Tibial nerve (tissue), 4 donors: ENCODE measurements around the gene CDH4. TPM values are rescaled to one million over a fixed set of nuclear protein-coding genes. Genes with fewer than 3 reads are reported as not detected.

Source experiments
- DNase-seq, 2 donors: peaks; one replicate each; pipeline ENCODE4 v3.0.0-alpha.2; 2019; ENCODE audit warnings: low spot score in 2 of 2
- H3K27ac ChIP-seq, 4 donors: fragments of 200-600 bp; sonication (generic) in 3 of 4; one replicate each; pipeline ENCODE4 v1.5.1; 2017 to 2019; ENCODE audit warnings: mild to moderate bottlenecking in 1 of 4
- H3K27me3 ChIP-seq, 2 donors: fragments of 200-600 bp; sonication (generic) in 1 of 2; one replicate each; pipeline versions ENCODE4 v1.5.1 to v1.6.0; 2017 to 2019
- H3K36me3 ChIP-seq, 3 donors: fragments of 200-600 bp; sonication (generic); one replicate each; pipeline ENCODE4 v1.5.1; 2018 to 2019
- H3K4me1 ChIP-seq, 4 donors: fragments of 200-600 bp; sonication (generic) in 3 of 4; one replicate each; pipeline ENCODE4 v1.5.1; 2017 to 2019
- H3K4me3 ChIP-seq, 4 donors: fragments of 200-600 bp; sonication (generic) in 3 of 4; one replicate each; pipeline ENCODE4 v1.5.1; 2017 to 2019; ENCODE audit warnings: mild to moderate bottlenecking in 1 of 4, moderate library complexity in 1 of 4
- H3K9me3 ChIP-seq, 4 donors: fragments of 200-600 bp; sonication (generic) in 3 of 4; one replicate each; pipeline ENCODE4 v1.5.1; 2017 to 2019
- CTCF ChIP-seq, 5 experiments: fragments of 200-600 bp in 3 of 5; fragments of 450-650 bp in 2 of 5; sonication (generic) in 3 of 5; IDR thresholded peaks; one replicate each; pipeline ENCODE4 v1.5.1; 2016 to 2019; ENCODE audit warnings: antibody characterized with exemption in 5 of 5, mild to moderate bottlenecking in 3 of 5, moderate library complexity in 2 of 5
- EP300 ChIP-seq, 2 donors: sonication (generic); formaldehyde crosslinking; IDR thresholded peaks; one replicate each; pipeline ENCODE4 v1.6.1; 2017; ENCODE audit warnings: antibody characterized with exemption in 2 of 2, mild to moderate bottlenecking in 1 of 2
- POLR2A ChIP-seq, 2 donors: fragments of 450-650 bp; IDR thresholded peaks; one replicate each; pipeline ENCODE4 v1.6.1; 2017; ENCODE audit warnings: antibody characterized with exemption in 2 of 2, mild to moderate bottlenecking in 2 of 2, moderate library complexity in 2 of 2
- WGBS, 2 donors: methylation state at CpG; one replicate each; pipeline ENCODE4 v1.1.5; 2018; 5-methylcytosine and 5-hydroxymethylcytosine counted together
- total RNA-seq, 4 donors: library from RNA; depleted of rRNA; stranded (reverse); fragments of >200 nt; gene quantifications; one replicate each; pipeline ENCODE4 v1.1.0, GENCODE V29; 2016

CDH4 gene
- total RNA-seq, 4 donors from 2014 or later: 0.78 to 2.3 (median 1.0) TPM

- H3K27me3 ChIP-seq: no peaks in the 10 kb centered on the region
- no peak for TF ChIP-seq CTCF (IDR thresholded peaks at IDR 0.05)
- no peak for TF ChIP-seq POLR2A (IDR thresholded peaks at IDR 0.05)
- TF ChIP-seq EP300 (IDR thresholded peaks at IDR 0.05): no peak
- H3K27ac ChIP-seq: no peak overlapping the region
- H3K4me3 ChIP-seq: no peak overlapping the region
- 82 to 84% methylated on average over 10 of the region's 10 CpGs for WGBS, 2 donors
- H3K4me1 ChIP-seq: peaks cover 0 to under 1% (median 0%) of the 10 kb centered on the region in 4 donors
- DNase-seq: no peak
- H3K9me3 ChIP-seq: no peaks in the 10 kb centered on the region
- no peaks in the 10 kb centered on the region for H3K36me3 ChIP-seq
Observed at GRCh38 chr20:61493798-61494305, 241.8 kb downstream of the CDH4 start.

GRCh38 chr20:61494763-61495575 lies 242.9 kb downstream of the CDH4 start:
- no peak for DNase-seq
- Histone ChIP-seq H3K9me3 (no peaks in the 10 kb centered on the region), H3K27ac (no peak overlapping the region), H3K4me1 (no peaks in the 10 kb centered on the region), H3K27me3 (no peaks in the 10 kb centered on the region), H3K36me3 (no peaks in the 10 kb centered on the region), H3K4me3 (no peak overlapping the region)
- 84 to 87% methylated on average over 21 to 22 of the region's 22 CpGs for WGBS, 2 donors
- TF ChIP-seq CTCF (IDR thresholded peaks at IDR 0.05) (no peak), POLR2A (IDR thresholded peaks at IDR 0.05) (no peak), EP300 (IDR thresholded peaks at IDR 0.05) (no peak)

- Histone ChIP-seq H3K4me1 (no peaks in the 10 kb centered on the region), H3K27ac (no peak overlapping the region), H3K36me3 (no peaks in the 10 kb centered on the region), H3K9me3 (no peaks in the 10 kb centered on the region), H3K27me3 (no peaks in the 10 kb centered on the region), H3K4me3 (no peak overlapping the region)
- WGBS, 2 donors: 54 to 55% methylated on average over 5 of the region's 5 CpGs
- TF ChIP-seq EP300 (IDR thresholded peaks at IDR 0.05) (no peak), CTCF (IDR thresholded peaks at IDR 0.05) (no peak), POLR2A (IDR thresholded peaks at IDR 0.05) (no peak)
- DNase-seq: no peak
Observed at GRCh38 chr20:61497029-61497627, 245.1 kb downstream of the CDH4 start.

GRCh38 chr20:61499859-61500554 lies 247.9 kb downstream of the CDH4 start:
- no peak for DNase-seq
- Histone ChIP-seq H3K4me1 (no peaks in the 10 kb centered on the region), H3K27me3 (no peaks in the 10 kb centered on the region), H3K27ac (no peak overlapping the region), H3K36me3 (no peaks in the 10 kb centered on the region), H3K9me3 (no peaks in the 10 kb centered on the region), H3K4me3 (no peak overlapping the region)
- whole genome bisulfite sequencing, 2 donors: 79% methylated on average over 19 of the region's 19 CpGs
- TF ChIP-seq POLR2A (IDR thresholded peaks at IDR 0.05): no peak
- no peak for TF ChIP-seq CTCF (IDR thresholded peaks at IDR 0.05)
- no peak for TF ChIP-seq EP300 (IDR thresholded peaks at IDR 0.05)
